GM18951 (cell line): ENCODE data around the gene STARD3.

ENCODE experiments used
- POLR2A ChIP-seq: IDR thresholded peaks from 4 replicates; pipeline ENCODE4 v1.6.1; 2011; ENCODE audit warnings: mild to moderate bottlenecking; ENCODE audit not compliant: insufficient read length, insufficient read depth; ENCODE audit errors: extremely low read depth
- in situ Hi-C: fragments of 300-500 bp; cut with MboI; formaldehyde crosslinking; loops from one replicate; pipeline ENCODE4 v1.12.0; 2022; ENCODE audit warnings: low sequenced_read_pairs, mixed read lengths, inconsistent platforms; ENCODE audit not compliant: unreplicated experiment

STARD3 gene

GRCh38 chr17:39675390-39676082 lies 38.6 kb downstream of the STARD3 start:
- no peak for TF ChIP-seq POLR2A
- in situ Hi-C loops: no loop called here

GRCh38 chr17:39676198-39676819 lies 39.4 kb downstream of the STARD3 start:
- in situ Hi-C loops: no loop called here
- peak; percentile 27 for TF ChIP-seq POLR2A

- in situ Hi-C loops: no loop called here
- no peak for TF ChIP-seq POLR2A
Measured at GRCh38 chr17:39677072-39677471, 40.1 kb downstream of the STARD3 start.

- no peak for TF ChIP-seq POLR2A
- in situ Hi-C loops: no loop called here
Measured at GRCh38 chr17:39677542-39678339, 40.8 kb downstream of the STARD3 start.

GRCh38 chr17:39678340-39679116 lies 41.6 kb downstream of the STARD3 start:
- TF ChIP-seq POLR2A: no peak
- in situ Hi-C loops: no loop called here

- in situ Hi-C loops: no loop called here
- TF ChIP-seq POLR2A: no peak
Measured at GRCh38 chr17:39679521-39680192, 42.7 kb downstream of the STARD3 start.

- TF ChIP-seq POLR2A: no peak
- in situ Hi-C loops: no loop called here
Measured at GRCh38 chr17:39683295-39683939, 46.5 kb downstream of the STARD3 start.

- TF ChIP-seq POLR2A: no peak
- in situ Hi-C loops: no loop called here
Measured at GRCh38 chr17:39684369-39685192, 47.6 kb downstream of the STARD3 start.

GRCh38 chr17:39687101-39687545 lies 50.2 kb downstream of the STARD3 start:
- no peak for TF ChIP-seq POLR2A
- in situ Hi-C loops: no loop called here

- TF ChIP-seq POLR2A: peak; percentile 86
- in situ Hi-C loops: no loop called here
Measured at GRCh38 chr17:39687546-39688474, 50.9 kb downstream of the STARD3 start, which contains the start of gene PGAP3. TSS of gene PGAP3 (minus strand) at chr17:39688057. CDS start at chr17:39688014, 43 bp downstream.
